HepG2 (cell line): ENCODE data around the gene RAP1GAP2. TPM values are rescaled to one million over a fixed set of nuclear protein-coding genes. Genes with fewer than 3 reads are reported as not detected.
"Not testable (repeated sequence)": the region's sequence is repeated elsewhere in the genome, so short reads cannot be mapped to it uniquely, and the experiment has no call there.

ENCODE experiments used
- ATAC-seq: fragments of 200-7000 bp; cut with Tn5 transposase; 3 replicates; pipeline ENCODE4 v1.9.1; 2020; ENCODE audit warnings: mild to moderate bottlenecking, moderate library complexity
- BruUV-seq: library from RNA; stranded (reverse); fragments of 400-500 nt; replicated peaks from 2 replicates; lab custom pipeline; 2021; lab: Mats Ljungman, UMichigan
- CTCF ChIA-PET: fragments of 300-600 bp; formaldehyde crosslinking; extraction: SDS; loops from one replicate; lab custom pipeline; 2021; ENCODE audit warnings: low total read pairs, inconsistent platforms, low intra/inter-chr PET ratio; lab: Yijun Ruan, JAX
- POLR2A ChIA-PET: fragments of 350-600 bp; sonication (Branson Sonifier 250); formaldehyde crosslinking; loops from one replicate; lab custom pipeline; 2020; ENCODE audit warnings: antibody characterized with exemption, inconsistent platforms; lab: Yijun Ruan, JAX
- DNase-seq: peaks from one replicate; pipeline ENCODE4 v3.0.0-alpha.2; 2015; ENCODE audit warnings: low spot score
- FAIRE-seq: peaks from 3 replicates; lab custom pipeline; 2011; peaks lifted over from hg19 to GRCh38; lab: Jason Lieb, UNC
- H2AFZ ChIP-seq: one replicate; pipeline ENCODE4 v1.6.1; 2011; ENCODE audit warnings: low read length, inconsistent platforms
- H3K27ac ChIP-seq: fragments of 300-600 bp; 3 replicates; pipeline ENCODE4 v1.8.0; 2011; ENCODE audit warnings: mixed run types, mild to moderate bottlenecking, mixed read lengths, low read length, inconsistent platforms; ENCODE audit not compliant: insufficient read depth; ENCODE audit errors: extremely low read length
- H3K27me3 ChIP-seq, 2 experiments: fragments of 200-600 bp in 1 of 2; 2 replicates in 1 of 2; 3 replicates in 1 of 2; pipeline versions ENCODE4 v1.6.0 to v1.8.0; 2011; ENCODE audit warnings: low read length in 2 of 2, mild to moderate bottlenecking in 2 of 2, moderate library complexity in 2 of 2, inconsistent platforms in 1 of 2; ENCODE audit not compliant: insufficient read depth in 2 of 2, control insufficient read depth in 1 of 2
- H3K36me3 ChIP-seq, 2 experiments: fragments of 200-600 bp in 1 of 2; replicated peaks in 1 of 2; 2 replicates in 1 of 2; 3 replicates in 1 of 2; pipeline versions ENCODE4 v1.5.1 to v1.8.0; 2011; ENCODE audit warnings: low read length in 2 of 2, inconsistent platforms in 1 of 2; ENCODE audit not compliant: insufficient read depth in 2 of 2, control insufficient read depth in 1 of 2
- H3K4me1 ChIP-seq: 2 replicates; pipeline ENCODE4 v1.5.1; 2012; ENCODE audit warnings: low read length, inconsistent platforms; ENCODE audit not compliant: insufficient read depth
- H3K4me2 ChIP-seq: 2 replicates; pipeline ENCODE4 v1.6.0; 2011; ENCODE audit warnings: low read depth, low read length, inconsistent platforms
- H3K4me3 ChIP-seq, 3 experiments: fragments of 200-600 bp in 1 of 3; sonication (generic), shearing (Covaris generic) in 1 of 3; replicated peaks in 1 of 3; 2 replicates each; pipeline ENCODE4 v1.5.1; 2011 to 2016; ENCODE audit warnings: low read length in 3 of 3, inconsistent platforms in 2 of 3, low read depth in 2 of 3, mild to moderate bottlenecking in 2 of 3, control low read depth in 1 of 3, mixed read lengths in 1 of 3; ENCODE audit not compliant: insufficient read depth in 1 of 3
- H3K79me2 ChIP-seq: one replicate; pipeline ENCODE4 v1.6.1; 2011; ENCODE audit warnings: low read length, inconsistent platforms; ENCODE audit not compliant: insufficient read depth
- H3K9ac ChIP-seq: 2 replicates; pipeline ENCODE4 v1.6.0; 2011; ENCODE audit warnings: mild to moderate bottlenecking, low read depth, low read length, inconsistent platforms; ENCODE audit not compliant: insufficient read depth
- H3K9me3 ChIP-seq: 2 replicates; pipeline ENCODE4 v1.5.1; 2012; ENCODE audit warnings: mild to moderate bottlenecking, low read length
- H4K20me1 ChIP-seq: 2 replicates; pipeline ENCODE4 v1.6.0; 2011; ENCODE audit warnings: inconsistent platforms, mild to moderate bottlenecking, low read length, moderate library complexity; ENCODE audit not compliant: insufficient read depth
- CEBPG ChIP-seq: IDR thresholded peaks from 2 replicates; pipeline ENCODE4 v1.6.1; 2016
- ELF3 ChIP-seq: IDR thresholded peaks from 2 replicates; pipeline ENCODE4 v1.6.1; 2016; ENCODE audit warnings: missing genetic modification reagents, missing compliant biosample characterization
- ETV5 ChIP-seq: IDR thresholded peaks from 2 replicates; pipeline ENCODE4 v1.6.1; 2018; ENCODE audit warnings: missing biosample characterization, missing genetic modification reagents, inconsistent platforms, borderline replicate concordance
- FOXA3 ChIP-seq: IDR thresholded peaks from 2 replicates; pipeline ENCODE4 v1.6.1; 2016; ENCODE audit warnings: missing genetic modification reagents, missing compliant biosample characterization
- RARA ChIP-seq: IDR thresholded peaks from 2 replicates; pipeline ENCODE4 v1.6.1; 2016; ENCODE audit warnings: missing genetic modification reagents, missing compliant biosample characterization
- WGBS: methylation state at CpG from one replicate; pipeline ENCODE4 v1.1.6; 2017; ENCODE audit warnings: low lambda C conversion rate; 5-methylcytosine and 5-hydroxymethylcytosine counted together
- in situ Hi-C: cut with HindIII; loops from 2 replicates; pipeline ENCODE4 v1.10.0; 2017; ENCODE audit warnings: low pct_unique_long_range_greater_than_20kb; ENCODE audit not compliant: extremely low pct_ligation_motif_present
- intact Hi-C: fragments of 100-400 bp; cut with micrococcal nuclease; formaldehyde crosslinking; loops from one replicate; pipeline ENCODE4 v1.10.0; 2022; ENCODE audit not compliant: unreplicated experiment
- microRNA counts: library from miRNA; unstranded; fragments of <30 nt; microRNA quantifications from one replicate; lab custom pipeline; 2015
- microRNA-seq: library from miRNA; unstranded; fragments of <30 nt; microRNA quantifications from one replicate; pipeline ENCODE4, GENCODE V29; 2020
- polyA plus RNA-seq, 8 experiments: library from polyadenylated mRNA; depleted of rRNA in 3 of 8; stranded (reverse) in 7 of 8; unstranded in 1 of 8; fragments of >200 nt; fragmentation: Illumina TruSeq in 4 of 8; extraction: Trizol in 4 of 8; gene quantifications; 2 replicates each; pipeline versions ENCODE4 v1.2.1 to v1.2.3, GENCODE V29; 2011 to 2016; ENCODE audit warnings: low read depth in 4 of 8, missing spikeins in 1 of 8, mixed read lengths in 1 of 8; ENCODE audit not compliant: insufficient read depth in 1 of 8
- small RNA-seq, 3 experiments: library from RNA; depleted of rRNA; stranded (forward); fragments of <200 nt; gene quantifications; one replicate each; pipeline ENCODE3, GENCODE V24; 2012; ENCODE audit warnings: low read depth in 2 of 3, low replicate concordance in 1 of 3; ENCODE audit not compliant: insufficient read length in 3 of 3, insufficient read depth in 2 of 3
- total RNA-seq, 5 experiments: library from RNA; depleted of rRNA; stranded (reverse); fragments of >200 nt; fragmentation: Illumina TruSeq; extraction: Trizol; gene quantifications; 2 replicates each; pipeline ENCODE4 v1.2.3, GENCODE V29; 2016; ENCODE audit warnings: low read depth in 1 of 5
- TF ChIP-seq, protein P1 (sequence below): IDR thresholded peaks from 2 replicates; pipeline ENCODE4 v1.4.0; 2020; ENCODE audit warnings: mild to moderate bottlenecking, missing genetic modification reagents

Gene RAP1GAP2
- total and polyA plus RNA-seq, 2 of the 13 experiments (the other 11 are each of a cell fraction or from before 2014, with no cell fraction given): 10.9 to 12.0 TPM

DNA sequence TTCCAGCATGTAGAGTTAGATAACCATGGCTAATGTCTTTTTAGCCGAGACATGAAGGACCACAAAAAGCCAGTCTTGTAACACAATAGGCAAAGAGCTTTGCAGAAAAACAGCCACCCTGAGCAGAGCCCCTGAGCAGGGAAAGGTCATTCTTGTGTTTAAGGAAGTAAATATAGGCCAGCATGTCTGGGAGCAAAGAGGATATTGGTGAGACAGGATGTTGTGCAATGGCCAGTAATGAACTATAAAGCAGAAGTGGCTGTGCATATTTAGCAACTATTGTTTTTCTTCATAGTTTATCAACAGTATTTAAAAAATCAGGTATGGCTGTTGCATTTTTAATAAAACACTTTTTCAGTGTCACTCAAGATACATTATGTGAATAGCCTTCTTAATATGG is 269.0 kb downstream of the RAP1GAP2 start:
- H3K4me3 ChIP-seq, H3K4me1 ChIP-seq, DNase-seq, H3K9ac ChIP-seq, ATAC-seq, FAIRE-seq, H4K20me1 ChIP-seq, intact Hi-C loops, H3K9me3 ChIP-seq, H3K27me3 ChIP-seq, POLR2A ChIA-PET, BruUV-seq, H3K27ac ChIP-seq, CTCF ChIA-PET, H2AFZ ChIP-seq, H3K79me2 ChIP-seq, H3K36me3 ChIP-seq, H3K4me2 ChIP-seq, in situ Hi-C loops: not testable (repeated sequence)
- TF ChIP-seq, protein P1, sequence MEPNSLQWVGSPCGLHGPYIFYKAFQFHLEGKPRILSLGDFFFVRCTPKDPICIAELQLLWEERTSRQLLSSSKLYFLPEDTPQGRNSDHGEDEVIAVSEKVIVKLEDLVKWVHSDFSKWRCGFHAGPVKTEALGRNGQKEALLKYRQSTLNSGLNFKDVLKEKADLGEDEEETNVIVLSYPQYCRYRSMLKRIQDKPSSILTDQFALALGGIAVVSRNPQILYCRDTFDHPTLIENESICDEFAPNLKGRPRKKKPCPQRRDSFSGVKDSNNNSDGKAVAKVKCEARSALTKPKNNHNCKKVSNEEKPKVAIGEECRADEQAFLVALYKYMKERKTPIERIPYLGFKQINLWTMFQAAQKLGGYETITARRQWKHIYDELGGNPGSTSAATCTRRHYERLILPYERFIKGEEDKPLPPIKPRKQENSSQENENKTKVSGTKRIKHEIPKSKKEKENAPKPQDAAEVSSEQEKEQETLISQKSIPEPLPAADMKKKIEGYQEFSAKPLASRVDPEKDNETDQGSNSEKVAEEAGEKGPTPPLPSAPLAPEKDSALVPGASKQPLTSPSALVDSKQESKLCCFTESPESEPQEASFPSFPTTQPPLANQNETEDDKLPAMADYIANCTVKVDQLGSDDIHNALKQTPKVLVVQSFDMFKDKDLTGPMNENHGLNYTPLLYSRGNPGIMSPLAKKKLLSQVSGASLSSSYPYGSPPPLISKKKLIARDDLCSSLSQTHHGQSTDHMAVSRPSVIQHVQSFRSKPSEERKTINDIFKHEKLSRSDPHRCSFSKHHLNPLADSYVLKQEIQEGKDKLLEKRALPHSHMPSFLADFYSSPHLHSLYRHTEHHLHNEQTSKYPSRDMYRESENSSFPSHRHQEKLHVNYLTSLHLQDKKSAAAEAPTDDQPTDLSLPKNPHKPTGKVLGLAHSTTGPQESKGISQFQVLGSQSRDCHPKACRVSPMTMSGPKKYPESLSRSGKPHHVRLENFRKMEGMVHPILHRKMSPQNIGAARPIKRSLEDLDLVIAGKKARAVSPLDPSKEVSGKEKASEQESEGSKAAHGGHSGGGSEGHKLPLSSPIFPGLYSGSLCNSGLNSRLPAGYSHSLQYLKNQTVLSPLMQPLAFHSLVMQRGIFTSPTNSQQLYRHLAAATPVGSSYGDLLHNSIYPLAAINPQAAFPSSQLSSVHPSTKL (CRISPR knock-in tag): peak; percentile 23; the same call in 1 of the 2 replicates
- TF ChIP-seq CEBPG (CRISPR knock-in tag) (0 out of 2 replicates have a peak, but pooled peaks have one; percentile 21), FOXA3 (CRISPR knock-in tag) (peak; percentile 37; the same call in 1 of the 2 replicates), RARA (peak; percentile 64), ELF3 (peak; percentile 51), ETV5 (CRISPR knock-in tag) (peak; percentile 40; the same call in 1 of the 2 replicates)
- 0% methylated on average over 1 of the region's 1 CpG for WGBS

- intact Hi-C loops, H3K27ac ChIP-seq, ATAC-seq, H3K9ac ChIP-seq, H3K9me3 ChIP-seq, H3K36me3 ChIP-seq, H3K4me2 ChIP-seq, H3K27me3 ChIP-seq, H2AFZ ChIP-seq, H4K20me1 ChIP-seq, POLR2A ChIA-PET, in situ Hi-C loops, H3K4me1 ChIP-seq, CTCF ChIA-PET, DNase-seq, FAIRE-seq, H3K4me3 ChIP-seq, BruUV-seq, H3K79me2 ChIP-seq: not testable (repeated sequence)
- 11% methylated on average over 4 of the region's 4 CpGs for WGBS
Measured at GRCh38 chr17:3073850-3074249, 277.6 kb downstream of the RAP1GAP2 start.

MicroRNAs encoded within 50 kb of the gene (microRNA counts, 767-probe panel; counts per million panel counts)
- not detected for microRNA hsa-miR-1253 (lab: Ali Mortazavi, UCI)

Small RNA genes lying within 50 kb of the gene (microRNA-seq; reads per million reads assigned to microRNA genes)
- gene MIR1253: not detected

Small RNA genes lying within 50 kb of the gene (small RNA-seq; reads per million reads assigned to genes)
- gene MIR1253 (0 reads per million in 3 experiments), gene hsa-mir-1253 (0 reads per million in 3 experiments)

Other genes with a start within 250 kb of the RAP1GAP2 start
- gene PAFAH1B1, start 202.8 kb upstream of the RAP1GAP2 start, total RNA-seq (2016; rRNA removed; fragmentation: Illumina TruSeq; extraction: Trizol): 64.9 and 93.8 TPM in 2 replicates
- 35.9 and 46.0 TPM in 2 replicates for gene PAFAH1B1, start 202.8 kb upstream of the RAP1GAP2 start, polyA plus RNA-seq (2011; rRNA removed)
- 49.8 and 60.5 TPM in 2 replicates for gene CLUH, start 84.7 kb upstream of the RAP1GAP2 start, total RNA-seq (2016; rRNA removed; fragmentation: Illumina TruSeq; extraction: Trizol)
- 30.9 and 45.5 TPM in 2 replicates for gene CLUH, start 84.7 kb upstream of the RAP1GAP2 start, polyA plus RNA-seq (2011; rRNA removed)
- not detected in 2 replicates for gene CCDC92B, start 46.8 kb upstream of the RAP1GAP2 start, total RNA-seq (2016; rRNA removed; fragmentation: Illumina TruSeq; extraction: Trizol)
- gene CCDC92B, start 46.8 kb upstream of the RAP1GAP2 start, polyA plus RNA-seq (2011; rRNA removed): not detected in 2 replicates